Measurements from ENCODE around the gene VSIG10. TPM values are rescaled to one million over a fixed set of nuclear protein-coding genes. Genes with fewer than 3 reads are reported as not detected.

Gene VSIG10
- total RNA-seq, 1 donor from 2014 or later, result 12.0 TPM

DNA sequence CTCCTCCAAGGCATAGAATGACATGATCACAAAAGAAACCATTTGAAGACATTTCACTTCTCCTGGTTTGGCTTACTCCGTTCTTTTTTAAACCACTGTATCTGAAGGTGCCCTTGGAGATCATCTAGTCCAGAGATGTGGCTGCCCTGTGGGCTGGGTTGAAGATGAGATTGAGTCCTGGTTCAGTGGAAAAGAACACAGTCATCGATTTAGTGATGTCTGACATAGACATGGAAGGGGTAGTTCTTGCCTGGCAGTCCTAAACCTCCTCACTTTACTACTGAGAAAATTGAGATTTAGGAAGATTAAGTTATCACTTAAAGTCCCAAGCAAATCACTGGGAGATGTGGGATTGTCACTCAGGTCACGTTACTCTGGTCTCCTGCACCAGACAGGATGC, 2.8 kb downstream of the VSIG10 start:
- no peaks in the 10 kb centered on the region for H3K79me2 ChIP-seq (ENCODE audit: insufficient read depth, low read length)
- Mint-ChIP-seq H3K27ac (ENCODE audit: unreplicated experiment) (no peak overlapping the region), H3K27me3 (ENCODE audit: low read depth, unreplicated experiment) (no peaks in the 10 kb centered on the region), H3K4me1 (ENCODE audit: low read depth, unreplicated experiment) (peaks cover 6% of the 10 kb centered on the region), H3K9me3 (ENCODE audit: unreplicated experiment) (no peaks in the 10 kb centered on the region), H3K4me3 (ENCODE audit: unreplicated experiment) (no peak overlapping the region), H3K36me3 (ENCODE audit: low read depth, unreplicated experiment) (no peaks in the 10 kb centered on the region)
- no peak overlapping the region for H3K27ac ChIP-seq (ENCODE audit: low read depth, low read length)
- no peaks in the 10 kb centered on the region for H3K27me3 ChIP-seq (ENCODE audit: insufficient read depth, low read length)
- H3K9ac ChIP-seq (ENCODE audit: low read length), result no peak overlapping the region
- H2AFZ ChIP-seq (ENCODE audit: low read depth, low read length), result no peak overlapping the region
- FAIRE-seq (no peak), DNase-seq (ENCODE audit: low read depth) (no peak)
- H3K4me2 ChIP-seq (ENCODE audit: low read length), result no peak overlapping the region
- no peaks in the 10 kb centered on the region for H3K9me3 ChIP-seq (ENCODE audit: insufficient read depth, low read depth, low read length)
- TF ChIP-seq EZH2 (IDR thresholded peaks at IDR 0.05; ENCODE audit: insufficient read depth, low read length), result no peak
- no peak for TF ChIP-seq CTCF (IDR thresholded peaks at IDR 0.05; ENCODE audit: insufficient read depth, low read depth, low read length)
- H3K4me1 ChIP-seq (ENCODE audit: insufficient read depth, low read length), result peaks cover 3% of the 10 kb centered on the region
- no peaks in the 10 kb centered on the region for H4K20me1 ChIP-seq (ENCODE audit: insufficient read depth, low read length)
- H3K36me3 ChIP-seq (ENCODE audit: insufficient read depth, low read length), result no peaks in the 10 kb centered on the region
- no peak overlapping the region for H3K4me3 ChIP-seq (ENCODE audit: insufficient read depth, low read depth, low read length)

GRCh38 chr12:118098911-118099671, 4.7 kb downstream of the VSIG10 start:
- DNase-seq (ENCODE audit: low read depth) (no peak), FAIRE-seq (no peak)
- H3K36me3 Mint-ChIP-seq (ENCODE audit: low read depth, unreplicated experiment), result peaks cover 2% of the 10 kb centered on the region
- H2AFZ ChIP-seq (ENCODE audit: low read depth, low read length), result no peak overlapping the region
- H4K20me1 ChIP-seq (ENCODE audit: insufficient read depth, low read length), result no peaks in the 10 kb centered on the region
- H3K27ac Mint-ChIP-seq (ENCODE audit: unreplicated experiment), result no peak overlapping the region
- H3K9ac ChIP-seq (ENCODE audit: low read length), result no peak overlapping the region
- H3K9me3 ChIP-seq (ENCODE audit: insufficient read depth, low read depth, low read length), result no peaks in the 10 kb centered on the region
- no peaks in the 10 kb centered on the region for H3K36me3 ChIP-seq (ENCODE audit: insufficient read depth, low read length)
- H3K4me1 Mint-ChIP-seq (ENCODE audit: low read depth, unreplicated experiment), result peaks cover 6% of the 10 kb centered on the region
- H3K27ac ChIP-seq (ENCODE audit: low read depth, low read length), result no peak overlapping the region
- no peak overlapping the region for H3K4me2 ChIP-seq (ENCODE audit: low read length)
- no peak overlapping the region for H3K4me3 ChIP-seq (ENCODE audit: insufficient read depth, low read depth, low read length)
- H3K4me3 Mint-ChIP-seq (ENCODE audit: unreplicated experiment), result no peak overlapping the region
- H3K27me3 Mint-ChIP-seq (ENCODE audit: low read depth, unreplicated experiment), result no peaks in the 10 kb centered on the region
- no peak for TF ChIP-seq CTCF (IDR thresholded peaks at IDR 0.05; ENCODE audit: insufficient read depth, low read depth, low read length)
- no peak for TF ChIP-seq EZH2 (IDR thresholded peaks at IDR 0.05; ENCODE audit: insufficient read depth, low read length)
- no peaks in the 10 kb centered on the region for H3K4me1 ChIP-seq (ENCODE audit: insufficient read depth, low read length)
- no peaks in the 10 kb centered on the region for H3K27me3 ChIP-seq (ENCODE audit: insufficient read depth, low read length)
- H3K9me3 Mint-ChIP-seq (ENCODE audit: unreplicated experiment), result no peaks in the 10 kb centered on the region
- H3K79me2 ChIP-seq (ENCODE audit: insufficient read depth, low read length), result no peaks in the 10 kb centered on the region

DNA sequence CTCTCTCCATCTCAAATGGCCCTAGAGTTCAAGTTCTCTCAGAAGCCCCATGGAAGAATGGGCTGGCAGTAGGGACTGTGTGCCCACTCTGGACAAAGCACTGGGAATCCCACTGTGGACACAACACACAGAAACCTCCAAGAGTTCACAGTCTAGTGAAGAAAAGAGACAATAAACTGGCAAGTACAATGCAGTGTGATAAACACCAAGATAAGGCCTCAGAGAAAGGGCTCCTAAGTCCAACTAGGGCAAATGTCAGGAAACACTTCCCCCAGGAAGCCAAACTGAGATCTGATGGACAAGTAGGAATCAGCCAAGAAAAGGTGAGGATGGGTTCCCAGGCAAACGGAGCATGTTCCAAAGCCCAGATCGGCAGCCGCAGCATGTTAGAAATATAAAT, 5.4 kb downstream of the VSIG10 start:
- Histone ChIP-seq H3K4me1 (ENCODE audit: insufficient read depth, low read length) (no peaks in the 10 kb centered on the region), H3K4me3 (ENCODE audit: insufficient read depth, low read depth, low read length) (no peak overlapping the region), H3K4me2 (ENCODE audit: low read length) (no peak overlapping the region), H2AFZ (ENCODE audit: low read depth, low read length) (no peak overlapping the region), H3K9ac (ENCODE audit: low read length) (no peak overlapping the region), H3K36me3 (ENCODE audit: insufficient read depth, low read length) (no peaks in the 10 kb centered on the region), H3K27ac (ENCODE audit: low read depth, low read length) (no peak overlapping the region), H3K27me3 (ENCODE audit: insufficient read depth, low read length) (no peaks in the 10 kb centered on the region), H3K79me2 (ENCODE audit: insufficient read depth, low read length) (no peaks in the 10 kb centered on the region), H4K20me1 (ENCODE audit: insufficient read depth, low read length) (no peaks in the 10 kb centered on the region), H3K9me3 (ENCODE audit: insufficient read depth, low read depth, low read length) (no peaks in the 10 kb centered on the region)
- Mint-ChIP-seq H3K36me3 (ENCODE audit: low read depth, unreplicated experiment) (peaks cover 2% of the 10 kb centered on the region), H3K4me3 (ENCODE audit: unreplicated experiment) (no peak overlapping the region), H3K27ac (ENCODE audit: unreplicated experiment) (no peak overlapping the region), H3K27me3 (ENCODE audit: low read depth, unreplicated experiment) (no peaks in the 10 kb centered on the region), H3K9me3 (ENCODE audit: unreplicated experiment) (no peaks in the 10 kb centered on the region), H3K4me1 (ENCODE audit: low read depth, unreplicated experiment) (peaks cover 6% of the 10 kb centered on the region)
- no peak for TF ChIP-seq CTCF (IDR thresholded peaks at IDR 0.05; ENCODE audit: insufficient read depth, low read depth, low read length)
- no peak for TF ChIP-seq EZH2 (IDR thresholded peaks at IDR 0.05; ENCODE audit: insufficient read depth, low read length)
- no peak for DNase-seq (ENCODE audit: low read depth)
- FAIRE-seq, result no peak
